CD14-positive monocyte (primary cell): ENCODE measurements around the gene REPIN1. TPM values are rescaled to one million over a fixed set of nuclear protein-coding genes. Genes with fewer than 3 reads are reported as not detected.

Source experiments
- DNase-seq, 3 donors: peaks; one replicate each; pipeline ENCODE4 v3.0.0-alpha.2; 2011 to 2022
- H2AFZ ChIP-seq: 2 replicates; pipeline ENCODE4 v1.6.0; 2012; ENCODE audit warnings: mild to moderate bottlenecking, low read depth, low read length, inconsistent platforms; ENCODE audit not compliant: insufficient read depth, poor library complexity, severe bottlenecking
- H3K27ac ChIP-seq, 2 donors: 1 replicate in 1 of 2; 2 replicates in 1 of 2; pipeline ENCODE4 v1.5.1; 2012 to 2013; ENCODE audit warnings: low read length in 2 of 2, control low read depth in 1 of 2, inconsistent platforms in 1 of 2, low read depth in 1 of 2, mild to moderate bottlenecking in 1 of 2
- H3K27me3 ChIP-seq, 2 donors: one replicate each; pipeline versions ENCODE4 v1.6.0 to v1.6.1; 2011 to 2013; ENCODE audit warnings: low read length in 2 of 2; ENCODE audit not compliant: control insufficient read depth in 2 of 2, insufficient read depth in 2 of 2
- H3K36me3 ChIP-seq, 2 donors: replicated peaks in 1 of 2; 1 replicate in 1 of 2; 2 replicates in 1 of 2; pipeline versions ENCODE4 v1.5.1 to v1.6.1; 2012 to 2013; ENCODE audit warnings: low read length in 2 of 2, control low read depth in 1 of 2, inconsistent platforms in 1 of 2, mild to moderate bottlenecking in 1 of 2; ENCODE audit not compliant: insufficient read depth in 2 of 2, control insufficient read depth in 1 of 2
- H3K4me1 ChIP-seq, 2 donors: 1 replicate in 1 of 2; 2 replicates in 1 of 2; pipeline versions ENCODE4 v1.5.1 to v1.6.1; 2012 to 2013; ENCODE audit warnings: low read length in 2 of 2, control low read depth in 1 of 2, inconsistent platforms in 1 of 2, mild to moderate bottlenecking in 1 of 2, moderate library complexity in 1 of 2; ENCODE audit not compliant: insufficient read depth in 2 of 2, control insufficient read depth in 1 of 2
- H3K4me2 ChIP-seq: replicated peaks from 2 replicates; pipeline ENCODE3; 2012; ENCODE audit warnings: low read length, moderate library complexity, mild to moderate bottlenecking; ENCODE audit not compliant: poor library complexity, severe bottlenecking; ENCODE audit errors: extremely low read depth
- H3K4me3 ChIP-seq, 3 experiments: fragments of 200-600 bp in 1 of 3; sonication (generic) in 1 of 3; replicated peaks in 1 of 3; 1 replicate in 2 of 3; 2 replicates in 1 of 3; pipeline ENCODE4 v1.5.1; 2011 to 2013; ENCODE audit warnings: low read length in 3 of 3, mild to moderate bottlenecking in 3 of 3, control low read depth in 2 of 3, low read depth in 2 of 3, inconsistent platforms in 1 of 3, moderate library complexity in 1 of 3
- H3K79me2 ChIP-seq: 2 replicates; pipeline ENCODE4 v1.6.0; 2012; ENCODE audit warnings: mild to moderate bottlenecking, control low read depth, inconsistent platforms, low read length, moderate library complexity; ENCODE audit not compliant: insufficient read depth
- H3K9ac ChIP-seq: 2 replicates; pipeline ENCODE4 v1.6.0; 2017; ENCODE audit warnings: low read length, mild to moderate bottlenecking; ENCODE audit not compliant: insufficient read depth, poor library complexity, severe bottlenecking
- H3K9me3 ChIP-seq, 2 donors: replicated peaks in 1 of 2; 1 replicate in 1 of 2; 2 replicates in 1 of 2; pipeline versions ENCODE4 v1.5.1 to v1.6.1; 2012 to 2013; ENCODE audit warnings: low read length in 2 of 2, control low read depth in 1 of 2; ENCODE audit not compliant: control insufficient read depth in 1 of 2, insufficient read depth in 1 of 2
- H4K20me1 ChIP-seq: 2 replicates; pipeline ENCODE4 v1.6.0; 2012; ENCODE audit warnings: mild to moderate bottlenecking, low read length, control low read depth, moderate library complexity; ENCODE audit not compliant: insufficient read depth
- H3K27ac Mint-ChIP-seq, 7 donors: one replicate each; pipeline ENCODE4 v1.8.0; 2020; ENCODE audit warnings: mild to moderate bottlenecking in 7 of 7, mixed read lengths in 7 of 7, moderate library complexity in 6 of 7, inconsistent platforms in 2 of 7
- H3K27me3 Mint-ChIP-seq, 3 donors: one replicate each; pipeline ENCODE4 v1.8.0; 2021 to 2022; ENCODE audit warnings: low read depth in 3 of 3, mild to moderate bottlenecking in 3 of 3, mixed read lengths in 3 of 3, moderate library complexity in 3 of 3, inconsistent platforms in 1 of 3
- H3K36me3 Mint-ChIP-seq, 2 donors: one replicate each; pipeline ENCODE4 v1.8.0; 2020; ENCODE audit warnings: mixed read lengths in 2 of 2, inconsistent platforms in 1 of 2, mild to moderate bottlenecking in 1 of 2
- H3K4me1 Mint-ChIP-seq: one replicate; pipeline ENCODE4 v1.8.0; 2020; ENCODE audit warnings: mild to moderate bottlenecking, mixed read lengths
- H3K4me3 Mint-ChIP-seq, 2 donors: one replicate each; pipeline ENCODE4 v1.8.0; 2020; ENCODE audit warnings: mild to moderate bottlenecking in 2 of 2, mixed read lengths in 2 of 2, moderate library complexity in 1 of 2
- H3K9me3 Mint-ChIP-seq, 7 donors: one replicate each; pipeline ENCODE4 v1.8.0; 2020 to 2022; ENCODE audit warnings: mixed read lengths in 7 of 7, mild to moderate bottlenecking in 6 of 7, moderate library complexity in 6 of 7, inconsistent platforms in 2 of 7
- WGBS: methylation state at CpG from one replicate; pipeline ENCODE4 v1.1.5; 2013; ENCODE audit warnings: missing lambda C conversion rate; ENCODE audit not compliant: insufficient coverage; 5-methylcytosine and 5-hydroxymethylcytosine counted together
- intact Hi-C, 2 donors: fragments of 100-400 bp; cut with micrococcal nuclease; formaldehyde crosslinking; loops; one replicate each; pipeline versions ENCODE4 v1.15.0 to v1.15.1; 2023
- polyA plus RNA-seq, 3 donors: library from polyadenylated mRNA; depleted of rRNA in 1 of 3; unstranded in 2 of 3; stranded (reverse) in 1 of 3; fragments of 300-500 nt in 2 of 3; fragments of >200 nt in 1 of 3; fragmentation: Illumina TruSeq in 2 of 3; gene quantifications; 1 replicate in 2 of 3; 2 replicates in 1 of 3; pipeline ENCODE4 v1.2.3, GENCODE V29; 2012 to 2021
- TF ChIP-seq, protein P1 (sequence below): fragments of 200-600 bp; IDR thresholded peaks from one replicate; pipeline ENCODE4 v1.8.0; 2022; ENCODE audit warnings: antibody characterized with exemption, mild to moderate bottlenecking

The REPIN1 gene
- polyA plus RNA-seq, 3 donors: 32.7 to 42.9 (median 39.0) TPM

DNA sequence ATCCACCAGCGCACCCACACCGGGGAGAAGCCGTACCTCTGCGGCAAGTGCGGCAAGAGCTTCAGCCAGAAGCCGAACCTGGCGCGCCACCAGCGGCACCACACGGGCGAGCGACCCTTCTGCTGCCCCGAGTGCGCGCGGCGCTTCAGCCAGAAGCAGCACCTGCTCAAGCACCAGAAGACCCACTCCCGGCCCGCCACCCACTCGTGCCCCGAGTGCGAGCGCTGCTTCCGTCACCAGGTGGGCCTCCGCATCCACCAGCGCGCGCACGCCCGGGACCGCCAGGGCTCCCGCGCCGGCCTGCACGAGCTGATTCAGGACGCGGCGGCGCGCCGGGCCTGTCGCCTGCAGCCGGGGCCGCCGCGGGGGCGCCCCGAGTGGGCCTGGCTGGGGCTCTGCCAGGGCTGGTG, 28.2 kb downstream of the REPIN1 start:
- Histone ChIP-seq H4K20me1 (no peaks in the 10 kb centered on the region), H3K9me3 (no peaks in the 10 kb centered on the region), H3K4me2 (no peak overlapping the region), H2AFZ (no peak overlapping the region), H3K36me3 (peaks cover 18 to 33% of the 10 kb centered on the region in 2 donors), H3K4me3 (no peak overlapping the region), H3K4me1 (no peaks in the 10 kb centered on the region), H3K27me3 (no peaks in the 10 kb centered on the region), H3K9ac (no peak overlapping the region), H3K27ac (no peak overlapping the region), H3K79me2 (no peaks in the 10 kb centered on the region)
- DNase-seq: no peak
- H3K27me3 Mint-ChIP-seq: peaks cover 0 to 3% (median 0%) of the 10 kb centered on the region in 3 donors
- intact Hi-C loops: loop anchor here in 1 of 2 donors (10.0 kb wide), 1 partner anchor 52 kb away; the partner anchor contains the start of gene RARRES2
- peaks cover 0 to 3% (median 0%) of the 10 kb centered on the region in 7 donors for H3K9me3 Mint-ChIP-seq
- WGBS: 95% methylated on average over 48 of the region's 48 CpGs
- TF ChIP-seq, protein P1, sequence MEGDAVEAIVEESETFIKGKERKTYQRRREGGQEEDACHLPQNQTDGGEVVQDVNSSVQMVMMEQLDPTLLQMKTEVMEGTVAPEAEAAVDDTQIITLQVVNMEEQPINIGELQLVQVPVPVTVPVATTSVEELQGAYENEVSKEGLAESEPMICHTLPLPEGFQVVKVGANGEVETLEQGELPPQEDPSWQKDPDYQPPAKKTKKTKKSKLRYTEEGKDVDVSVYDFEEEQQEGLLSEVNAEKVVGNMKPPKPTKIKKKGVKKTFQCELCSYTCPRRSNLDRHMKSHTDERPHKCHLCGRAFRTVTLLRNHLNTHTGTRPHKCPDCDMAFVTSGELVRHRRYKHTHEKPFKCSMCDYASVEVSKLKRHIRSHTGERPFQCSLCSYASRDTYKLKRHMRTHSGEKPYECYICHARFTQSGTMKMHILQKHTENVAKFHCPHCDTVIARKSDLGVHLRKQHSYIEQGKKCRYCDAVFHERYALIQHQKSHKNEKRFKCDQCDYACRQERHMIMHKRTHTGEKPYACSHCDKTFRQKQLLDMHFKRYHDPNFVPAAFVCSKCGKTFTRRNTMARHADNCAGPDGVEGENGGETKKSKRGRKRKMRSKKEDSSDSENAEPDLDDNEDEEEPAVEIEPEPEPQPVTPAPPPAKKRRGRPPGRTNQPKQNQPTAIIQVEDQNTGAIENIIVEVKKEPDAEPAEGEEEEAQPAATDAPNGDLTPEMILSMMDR: no peak
- no peak overlapping the region for H3K4me3 Mint-ChIP-seq
- no peak overlapping the region for H3K27ac Mint-ChIP-seq
- H3K36me3 Mint-ChIP-seq: peaks cover 34 to 38% of the 10 kb centered on the region in 2 donors
- H3K4me1 Mint-ChIP-seq: no peaks in the 10 kb centered on the region

DNA sequence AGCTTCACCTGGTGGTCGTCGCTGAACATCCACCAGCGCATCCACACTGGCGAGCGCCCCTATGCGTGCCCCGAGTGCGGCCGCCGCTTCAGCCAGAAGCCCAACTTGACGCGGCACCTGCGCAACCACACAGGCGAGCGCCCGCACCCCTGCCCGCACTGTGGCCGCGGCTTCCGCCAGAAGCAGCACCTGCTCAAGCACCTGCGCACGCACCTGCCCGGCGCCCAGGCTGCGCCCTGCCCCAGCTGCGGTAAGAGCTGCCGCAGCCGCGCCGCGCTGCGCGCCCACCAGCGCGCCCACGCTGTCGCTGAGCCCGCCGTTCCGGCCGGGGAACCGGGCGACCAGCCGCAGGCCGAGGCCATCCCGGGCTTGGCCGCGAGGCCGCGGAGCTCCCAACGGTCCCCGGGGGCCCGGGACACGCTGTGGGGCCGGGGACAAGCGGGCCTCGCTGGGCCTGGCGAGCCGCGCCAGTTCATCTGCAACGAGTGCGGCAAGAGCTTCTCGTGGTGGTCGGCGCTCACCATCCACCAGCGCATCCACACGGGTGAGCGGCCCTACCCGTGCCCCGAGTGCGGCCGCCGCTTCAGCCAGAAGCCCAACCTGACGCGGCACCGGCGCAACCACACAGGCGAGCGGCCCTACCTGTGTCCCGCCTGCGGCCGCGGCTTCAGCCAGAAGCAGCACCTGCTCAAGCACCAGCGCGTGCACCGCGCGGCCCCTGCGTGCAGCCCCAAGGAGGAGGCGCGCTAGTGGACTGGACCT, 28.9 kb downstream of the REPIN1 start:
- no peaks in the 10 kb centered on the region for H3K4me1 ChIP-seq

More for the DNA sequence above, 28.9 kb downstream of the REPIN1 start:
- H3K27ac ChIP-seq: no peak overlapping the region
- H3K79me2 ChIP-seq: no peaks in the 10 kb centered on the region
- no peak overlapping the region for H3K4me2 ChIP-seq
- Mint-ChIP-seq H3K36me3 (peaks cover 30 to 34% of the 10 kb centered on the region in 2 donors), H3K27ac (no peak overlapping the region), H3K27me3 (peaks cover 0 to 3% (median 0%) of the 10 kb centered on the region in 3 donors), H3K4me1 (no peaks in the 10 kb centered on the region), H3K4me3 (no peak overlapping the region), H3K9me3 (peaks cover 0 to 3% (median 0%) of the 10 kb centered on the region in 7 donors)
- peaks cover 18 to 33% of the 10 kb centered on the region in 2 donors for H3K36me3 ChIP-seq
- H3K4me3 ChIP-seq: no peak overlapping the region
- no peaks in the 10 kb centered on the region for H3K27me3 ChIP-seq
- no peaks in the 10 kb centered on the region for H4K20me1 ChIP-seq
- no peak overlapping the region for H2AFZ ChIP-seq
- TF ChIP-seq, protein P1: no peak
- intact Hi-C loops: loop anchor here in 1 of 2 donors (10.0 kb wide), 1 partner anchor 53 kb away; the partner anchor contains the start of gene RARRES2
- 98% methylated on average over 86 of the region's 91 CpGs for WGBS
- DNase-seq: no peak
- no peak overlapping the region for H3K9ac ChIP-seq
- no peaks in the 10 kb centered on the region for H3K9me3 ChIP-seq
